Activated CD4-positive, alpha-beta T cell treated with anti-CD3 and anti-CD28 coated beads, Interleukin-2, amount 50 U/mL, for 16 hours (primary cell): Measurements from ENCODE around the gene FUT7.
A peak's percentile ranks its signal among the peaks of the same experiment; 100 is the strongest.

Experiments
- DNase-seq: peaks from one replicate; pipeline ENCODE4 v3.0.0-alpha.2; 2020

The FUT7 gene, protein sequence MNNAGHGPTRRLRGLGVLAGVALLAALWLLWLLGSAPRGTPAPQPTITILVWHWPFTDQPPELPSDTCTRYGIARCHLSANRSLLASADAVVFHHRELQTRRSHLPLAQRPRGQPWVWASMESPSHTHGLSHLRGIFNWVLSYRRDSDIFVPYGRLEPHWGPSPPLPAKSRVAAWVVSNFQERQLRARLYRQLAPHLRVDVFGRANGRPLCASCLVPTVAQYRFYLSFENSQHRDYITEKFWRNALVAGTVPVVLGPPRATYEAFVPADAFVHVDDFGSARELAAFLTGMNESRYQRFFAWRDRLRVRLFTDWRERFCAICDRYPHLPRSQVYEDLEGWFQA

GRCh38 chr9:137031904-137032640 is at the start of gene FUT7:
FUT7 (minus strand) TSS chr9:137032088; CDS start chr9:137031991, 97 bp downstream.
- peak; percentile 87 for DNase-seq

DNA sequence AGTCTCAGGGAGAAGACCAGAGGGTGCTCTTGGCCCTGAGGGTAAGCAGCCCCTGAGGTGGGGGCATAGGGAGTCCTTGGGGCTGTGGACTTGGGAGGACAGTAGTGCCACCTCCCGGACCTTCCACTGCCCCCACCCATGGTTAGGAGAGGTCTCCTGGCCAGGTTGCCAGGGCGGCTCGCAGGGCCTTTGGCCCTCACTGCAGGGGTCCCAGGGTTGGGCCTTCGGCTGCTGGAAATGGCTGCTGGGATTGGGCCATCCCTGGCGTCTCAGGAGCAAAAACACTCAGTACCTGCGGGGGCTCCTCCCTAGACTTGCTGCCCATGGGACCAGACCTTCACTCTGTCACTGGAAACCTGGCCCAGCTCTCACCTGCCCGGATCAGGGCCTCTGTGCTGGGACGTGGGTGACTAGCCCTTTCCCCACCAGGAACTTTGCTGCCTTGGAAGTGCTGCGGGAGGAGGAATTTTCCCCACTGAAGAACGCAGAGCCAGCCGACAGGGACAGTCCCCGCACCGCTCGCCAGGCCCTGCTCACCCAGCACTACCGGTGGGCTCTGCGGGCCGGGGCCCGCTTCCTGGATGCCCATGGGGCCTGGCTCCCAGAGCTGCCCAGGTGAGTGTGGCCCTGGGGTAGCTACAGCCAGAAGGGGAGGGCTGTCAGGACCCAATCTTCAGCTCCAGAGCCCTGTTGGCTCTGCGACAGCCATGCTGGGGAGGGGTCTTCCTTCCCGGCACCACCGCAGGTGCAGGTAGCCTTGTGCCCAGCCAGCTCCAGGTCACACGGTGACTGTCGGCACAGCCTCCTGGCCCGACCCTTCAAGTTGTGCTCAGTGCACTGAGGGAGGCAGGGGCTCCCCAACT is 48.6 kb upstream of the FUT7 start:
- DNase-seq, result no peak

- DNase-seq, result no peak
Measured at GRCh38 chr9:137079401-137079787, 47.5 kb upstream of the FUT7 start.

DNA sequence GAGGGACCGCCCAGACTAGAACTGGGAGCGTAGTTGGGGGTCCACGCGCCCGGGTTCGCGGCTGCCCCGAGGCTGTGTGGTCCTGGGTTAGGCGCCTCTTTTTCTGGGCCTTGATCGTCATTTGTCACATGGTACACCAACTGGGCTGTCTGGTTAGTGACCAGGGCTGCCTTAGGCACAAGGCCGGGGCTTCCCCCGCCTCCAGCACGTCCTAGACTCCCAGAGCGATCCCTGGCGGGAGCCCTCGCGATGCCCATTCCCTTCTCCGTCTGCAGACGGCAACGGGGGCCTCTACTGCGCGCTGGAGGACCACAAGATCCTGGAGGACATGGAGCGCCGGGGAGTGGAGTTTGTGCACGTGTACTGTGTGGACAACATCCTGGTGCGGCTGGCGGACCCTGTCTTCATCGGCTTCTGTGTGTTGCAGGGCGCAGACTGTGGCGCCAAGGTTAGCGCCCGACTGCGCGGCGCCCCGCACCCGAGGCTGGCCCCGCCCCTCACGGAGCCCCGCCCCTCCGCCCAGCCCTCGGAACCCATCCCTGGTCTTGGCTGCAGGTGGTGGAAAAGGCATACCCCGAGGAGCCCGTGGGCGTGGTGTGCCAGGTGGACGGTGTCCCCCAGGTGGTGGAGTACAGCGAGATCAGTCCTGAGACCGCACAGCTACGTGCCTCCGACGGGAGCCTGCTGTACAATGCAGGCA is 47.0 kb upstream of the FUT7 start:
- no peak for DNase-seq

DNA sequence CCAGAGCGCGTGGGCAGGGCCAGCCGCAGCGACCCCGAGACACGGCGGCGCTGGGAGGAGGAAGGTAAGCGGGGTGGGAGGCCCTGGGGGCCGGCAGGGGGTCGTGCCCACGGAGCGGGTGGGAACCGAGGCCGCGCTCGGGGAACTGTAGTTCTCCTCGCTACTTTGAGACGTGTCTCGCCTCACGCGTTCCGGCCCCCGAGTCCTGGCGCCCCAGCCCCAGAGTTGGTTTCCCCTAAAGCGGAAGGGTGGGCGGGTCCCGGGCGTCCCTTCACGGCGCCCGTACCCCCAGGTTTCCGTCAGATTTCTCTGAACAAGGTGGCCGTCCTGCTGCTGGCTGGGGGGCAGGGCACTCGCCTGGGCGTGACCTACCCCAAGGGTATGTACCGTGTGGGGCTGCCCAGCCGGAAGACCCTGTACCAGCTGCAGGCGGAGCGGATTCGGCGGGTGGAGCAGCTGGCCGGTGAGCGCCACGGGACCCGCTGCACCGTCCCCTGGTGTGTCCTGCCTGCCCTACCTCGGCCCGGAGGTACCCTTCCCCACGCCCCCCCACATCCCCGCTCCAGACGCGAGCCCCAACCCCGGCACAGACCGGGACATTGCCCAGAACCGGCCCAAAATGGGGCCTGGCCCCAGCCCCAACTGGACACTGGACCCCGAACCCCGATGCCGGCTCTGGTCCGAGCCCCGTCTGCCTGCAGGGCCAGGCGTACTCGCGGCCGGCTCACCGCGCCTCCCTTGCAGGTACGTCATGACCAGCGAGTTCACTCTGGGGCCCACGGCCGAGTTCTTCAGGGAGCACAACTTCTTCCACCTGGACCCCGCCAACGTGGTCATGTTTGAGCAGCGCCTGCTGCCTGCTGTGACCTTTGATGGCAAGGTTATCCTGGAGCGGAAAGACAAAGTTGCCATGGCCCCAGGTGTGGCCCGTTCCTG is 46.1 kb upstream of the FUT7 start:
- peak; percentile 47 for DNase-seq

- peak; percentile 56 for DNase-seq
Measured at GRCh38 chr9:137077010-137077747, 45.3 kb upstream of the FUT7 start, which contains the start of gene UAP1L1. UAP1L1 (plus strand) TSS chr9:137077517; CDS start chr9:137077533, 16 bp downstream.

DNA sequence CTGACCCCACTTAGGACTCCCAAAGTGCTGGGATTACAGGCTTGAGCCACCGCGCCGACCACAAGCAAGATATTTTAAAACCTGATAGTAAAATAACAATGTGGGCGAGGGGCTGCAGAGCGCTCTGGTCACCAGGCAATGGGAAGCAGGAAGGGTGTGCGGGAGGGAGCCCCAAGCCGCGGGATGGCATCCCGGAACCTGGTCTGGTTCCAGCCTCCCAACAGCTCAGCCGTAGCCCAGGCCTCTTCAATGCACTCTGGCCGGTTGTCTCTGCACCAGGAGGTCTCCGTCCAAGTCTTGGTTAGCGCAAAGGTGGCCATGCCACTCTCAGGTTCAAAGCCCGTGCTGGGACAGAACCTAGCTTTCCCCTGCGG is 44.7 kb upstream of the FUT7 start:
- no peak for DNase-seq

DNA sequence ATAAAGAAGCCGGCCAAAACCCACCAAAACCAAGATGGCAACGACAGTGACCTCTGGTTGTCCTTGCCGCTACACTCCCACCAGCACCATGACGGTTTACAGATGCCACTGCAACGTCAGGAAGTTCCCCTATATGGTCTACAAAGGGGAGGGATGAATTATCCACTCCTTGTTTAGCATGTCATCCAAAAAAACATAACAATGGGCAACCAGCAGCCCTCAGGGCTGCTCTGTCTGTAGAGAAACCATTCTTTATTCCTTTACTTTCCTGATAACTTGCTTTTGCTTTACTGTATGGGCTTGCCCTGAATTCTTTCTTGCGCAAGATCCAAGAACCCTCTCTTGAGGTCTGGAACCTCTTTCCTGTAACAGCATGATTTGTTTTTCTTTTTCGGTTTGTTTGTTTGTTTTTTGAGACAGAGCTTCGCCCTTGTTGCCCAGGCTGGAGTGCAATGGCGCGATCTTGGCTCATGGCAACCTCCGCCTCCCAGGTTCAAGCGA is 43.4 kb upstream of the FUT7 start:
- no peak for DNase-seq

DNA sequence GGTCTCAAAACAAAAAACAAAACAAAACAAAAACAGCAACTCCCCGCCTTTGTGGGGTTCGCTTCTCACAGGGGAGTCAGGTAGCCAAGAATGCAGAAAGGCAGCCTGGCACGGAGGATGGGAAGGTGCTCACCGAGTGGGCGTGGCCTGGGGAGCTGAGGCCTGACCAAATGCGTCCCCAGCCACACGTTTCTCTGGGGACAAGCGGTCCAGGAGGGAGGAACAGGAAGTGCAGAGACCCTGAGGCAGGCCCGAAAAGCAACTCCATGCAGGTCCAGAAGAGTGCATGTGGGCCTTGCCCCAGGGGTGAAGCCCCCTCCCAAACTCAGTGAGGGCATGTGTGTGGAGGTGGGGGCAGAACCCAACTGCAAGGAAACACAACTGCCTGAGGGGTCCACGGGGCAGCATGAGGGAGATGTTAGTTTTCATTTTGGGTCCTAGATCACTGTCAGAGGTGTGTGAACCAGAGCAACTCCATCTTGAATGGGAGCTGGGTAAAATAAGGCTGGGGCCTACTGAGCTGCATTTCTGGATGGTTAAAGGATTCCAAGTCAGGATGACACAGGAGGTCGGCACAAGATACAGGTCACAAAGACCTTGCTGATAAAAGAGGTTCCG is 42.9 kb upstream of the FUT7 start:
- no peak for DNase-seq

DNA sequence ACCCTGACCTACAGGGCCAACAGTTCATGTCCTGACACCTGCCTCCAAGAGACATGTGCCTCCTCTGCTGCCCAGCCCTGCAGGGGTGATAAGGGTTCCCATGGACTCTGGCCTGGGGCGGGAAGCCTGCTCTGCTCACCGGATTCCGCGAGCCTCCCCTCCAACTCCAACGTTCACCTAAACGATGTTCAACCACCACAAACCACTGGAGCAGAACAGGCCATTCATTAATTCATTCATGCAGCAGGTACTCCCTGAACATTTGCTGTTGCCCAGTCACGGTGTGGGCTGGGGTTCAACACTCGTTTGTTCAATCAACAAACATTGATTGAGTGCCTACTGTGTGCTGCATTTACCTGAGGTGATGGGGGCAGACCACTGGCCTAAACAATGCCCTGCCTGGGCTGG is 42.1 kb upstream of the FUT7 start:
- no peak for DNase-seq

DNA sequence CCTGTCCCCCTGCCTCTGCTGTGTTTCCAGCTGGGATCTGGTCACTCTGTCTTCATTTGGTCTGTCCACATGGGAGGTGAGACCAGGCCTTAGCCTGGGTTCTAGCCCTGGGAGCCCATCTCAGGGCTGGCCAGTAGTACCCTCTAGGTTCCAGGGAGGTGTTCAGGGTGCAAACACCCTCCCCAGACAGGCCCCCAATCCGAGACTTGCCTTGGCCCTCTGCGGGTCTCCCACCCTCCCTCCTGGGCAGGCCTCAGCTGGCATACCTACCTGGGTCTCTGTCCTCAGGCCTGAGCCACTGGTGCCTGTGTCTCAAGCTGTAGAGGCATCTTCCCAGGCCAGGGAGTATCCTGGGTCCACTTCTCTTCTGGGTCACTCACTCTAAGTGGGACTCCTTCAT is 39.4 kb upstream of the FUT7 start:
- DNase-seq, result no peak

GRCh38 chr9:137070906-137071275 is 39.0 kb upstream of the FUT7 start:
- DNase-seq, result no peak

DNA sequence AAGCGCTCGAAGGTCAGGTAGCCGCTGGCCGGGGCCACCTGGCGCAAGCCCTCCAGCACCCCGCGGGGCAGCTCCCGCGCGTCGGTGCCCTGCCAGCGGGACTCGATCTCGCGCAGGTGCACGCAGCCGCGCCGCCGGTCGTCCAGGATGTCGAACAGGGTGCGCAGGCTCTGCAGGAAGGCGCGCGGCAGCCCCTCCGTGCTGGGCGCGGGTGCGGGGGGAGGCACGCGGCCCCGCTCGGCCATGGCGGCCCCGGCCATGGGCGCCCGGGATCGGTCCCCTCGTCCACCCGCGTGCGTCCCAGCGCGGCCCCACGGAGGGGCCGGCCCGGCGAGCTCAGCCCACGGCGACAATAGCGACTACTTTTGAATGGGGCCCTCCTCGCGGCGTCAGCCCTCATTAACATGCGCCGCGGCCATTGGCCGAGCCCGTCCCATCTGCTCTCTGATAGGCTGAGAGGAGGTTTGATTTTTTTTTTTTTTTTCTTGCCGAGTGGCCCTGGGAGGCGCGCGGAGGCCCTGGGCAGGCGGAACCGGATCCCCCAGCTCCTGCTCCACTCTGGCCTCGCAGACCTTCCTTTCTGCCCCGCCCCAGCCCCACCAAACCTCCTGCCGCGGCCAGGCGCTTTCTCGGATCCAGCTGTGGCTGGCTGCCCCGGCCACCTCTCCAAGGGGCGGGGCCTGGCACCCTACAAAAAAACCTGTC is 38.5 kb upstream of the FUT7 start, which contains the start of gene SAPCD2:
Gene SAPCD2 (minus strand): TSS at position 357 of the 705 bp plus-strand sequence. CDS start 97 bp downstream, at position 260.
- DNase-seq, result peak; percentile 90

DNA sequence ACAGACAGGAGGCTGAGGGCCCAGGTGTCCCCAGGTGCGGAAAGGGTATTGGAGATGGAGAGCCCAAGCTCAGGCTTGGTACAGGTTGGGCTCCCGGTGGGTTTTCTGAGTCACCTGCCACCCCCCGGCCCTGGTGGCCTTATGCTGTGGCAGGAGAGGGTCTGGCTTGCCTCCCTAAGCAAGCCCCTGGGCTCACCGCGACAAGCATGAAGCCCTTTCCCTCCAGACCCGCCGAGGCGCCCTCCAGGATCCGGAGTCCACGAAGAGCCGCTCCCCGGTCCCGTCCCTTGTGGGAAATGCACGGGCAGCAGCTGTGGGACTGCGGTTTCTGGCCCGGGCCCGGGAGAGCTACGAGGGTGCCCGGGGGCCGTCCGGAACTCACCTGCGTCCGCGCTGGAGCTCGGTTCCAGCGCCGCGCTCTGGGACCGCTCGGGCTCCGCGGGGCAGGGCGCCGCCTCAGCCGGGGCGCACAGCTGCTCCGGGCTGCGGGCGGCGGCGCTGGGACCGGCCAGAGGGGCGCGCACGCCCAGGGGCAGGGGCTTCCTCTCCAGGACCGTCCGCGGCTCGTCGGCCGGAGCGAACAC is 37.7 kb upstream of the FUT7 start:
- DNase-seq, result no peak

- no peak for DNase-seq
Measured at GRCh38 chr9:137068539-137069507, 36.9 kb upstream of the FUT7 start.

GRCh38 chr9:137067860-137068538 is 36.1 kb upstream of the FUT7 start:
- DNase-seq, result peak; percentile 93
